LNCaP clone FGC (cell line): ENCODE measurements around the gene ASB16.

ENCODE experiments used
- DNase-seq: peaks from one replicate; pipeline ENCODE4 v3.0.0-alpha.2; 2011; ENCODE audit warnings: low read depth
- H3K4me3 ChIP-seq: 2 replicates; pipeline ENCODE4 v1.5.1; 2011; ENCODE audit warnings: mild to moderate bottlenecking, low read depth, low read length, control low read depth
- CTCF ChIP-seq: IDR thresholded peaks from 2 replicates; pipeline ENCODE4 v1.5.1; 2012; ENCODE audit warnings: mild to moderate bottlenecking; ENCODE audit not compliant: control insufficient read depth, insufficient read depth; ENCODE audit errors: extremely low read depth

ASB16 gene

GRCh38 chr17:44176671-44177501, 6.4 kb downstream of the ASB16 start:
- no peak for TF ChIP-seq CTCF
- no peak overlapping the region for H3K4me3 ChIP-seq
- no peak for DNase-seq

GRCh38 chr17:44177640-44178039, 7.1 kb downstream of the ASB16 start:
- no peak for TF ChIP-seq CTCF
- H3K4me3 ChIP-seq = no peak overlapping the region
- no peak for DNase-seq

- no peak for DNase-seq
- no peak overlapping the region for H3K4me3 ChIP-seq
- no peak for TF ChIP-seq CTCF
Measured at GRCh38 chr17:44178133-44178532, 7.6 kb downstream of the ASB16 start.

- TF ChIP-seq CTCF = no peak
- DNase-seq = no peak
- H3K4me3 ChIP-seq = no peak overlapping the region
Measured at GRCh38 chr17:44183024-44183423, 12.5 kb downstream of the ASB16 start.

- DNase-seq = no peak
- no peak overlapping the region for H3K4me3 ChIP-seq
- TF ChIP-seq CTCF = no peak
Measured at GRCh38 chr17:44184212-44184810, 13.8 kb downstream of the ASB16 start.

- peak within 1 kb of the TSS; percentile 90 for H3K4me3 ChIP-seq
- DNase-seq = peak; percentile 90
- TF ChIP-seq CTCF = no peak
Measured at GRCh38 chr17:44186307-44187130, 16.0 kb downstream of the ASB16 start, which contains the start of gene TMUB2. Gene TMUB2 (plus strand): TSS chr17:44186972. CDS start chr17:44187709, 737 bp downstream.
